DMS153 (cell line): Measurements from ENCODE around the gene SPECC1.
"Not testable (repeated sequence)": the region's sequence is repeated elsewhere in the genome, so short reads cannot be mapped to it uniquely, and the experiment has no call there.

Source experiments
- DNase-seq: peaks from one replicate; lab custom pipeline; 2025; lab: John Stamatoyannopoulos, UW

SPECC1 gene

GRCh38 chr17:20092973-20093626, 83.9 kb downstream of the SPECC1 start:
- no peak for DNase-seq

GRCh38 chr17:20094777-20095176, 85.6 kb downstream of the SPECC1 start:
- no peak for DNase-seq

- peak; percentile 11 for DNase-seq
These were observed 86.3 kb downstream of the SPECC1 start for GRCh38 chr17:20095336-20096080.

GRCh38 chr17:20096430-20096829, 87.3 kb downstream of the SPECC1 start:
- no peak for DNase-seq

GRCh38 chr17:20097330-20097729, 88.2 kb downstream of the SPECC1 start:
- DNase-seq: no peak

- DNase-seq: no peak
These were observed 89.2 kb downstream of the SPECC1 start for GRCh38 chr17:20098314-20098713.

GRCh38 chr17:20100806-20101205, 91.6 kb downstream of the SPECC1 start:
- DNase-seq: not testable (repeated sequence)

- DNase-seq: no peak
These were observed 94.6 kb downstream of the SPECC1 start for GRCh38 chr17:20103454-20104446.

GRCh38 chr17:20105539-20106280, 96.6 kb downstream of the SPECC1 start:
- DNase-seq: no peak

GRCh38 chr17:20106446-20106845, 97.3 kb downstream of the SPECC1 start:
- not testable (repeated sequence) for DNase-seq

GRCh38 chr17:20109076-20109475, 99.9 kb downstream of the SPECC1 start:
- DNase-seq: no peak

- DNase-seq: no peak
These were observed 102.4 kb downstream of the SPECC1 start for GRCh38 chr17:20111538-20111937.

- DNase-seq: no peak
These were observed 105.3 kb downstream of the SPECC1 start for GRCh38 chr17:20114466-20114865.

- no peak for DNase-seq
These were observed 107.6 kb downstream of the SPECC1 start for GRCh38 chr17:20116683-20117309.

- no peak for DNase-seq
These were observed 109.1 kb downstream of the SPECC1 start for GRCh38 chr17:20118280-20118679.

- DNase-seq: no peak
These were observed 111.7 kb downstream of the SPECC1 start for GRCh38 chr17:20120836-20121235.

- no peak for DNase-seq
These were observed 112.4 kb downstream of the SPECC1 start for GRCh38 chr17:20121359-20122253.

GRCh38 chr17:20122254-20122879, 113.2 kb downstream of the SPECC1 start:
- no peak for DNase-seq

- no peak for DNase-seq
These were observed 114.0 kb downstream of the SPECC1 start for GRCh38 chr17:20123209-20123608.

- DNase-seq: no peak
These were observed 116.6 kb downstream of the SPECC1 start for GRCh38 chr17:20125724-20126123.
